ENCODE measurements around the gene FADS6.

DNA sequence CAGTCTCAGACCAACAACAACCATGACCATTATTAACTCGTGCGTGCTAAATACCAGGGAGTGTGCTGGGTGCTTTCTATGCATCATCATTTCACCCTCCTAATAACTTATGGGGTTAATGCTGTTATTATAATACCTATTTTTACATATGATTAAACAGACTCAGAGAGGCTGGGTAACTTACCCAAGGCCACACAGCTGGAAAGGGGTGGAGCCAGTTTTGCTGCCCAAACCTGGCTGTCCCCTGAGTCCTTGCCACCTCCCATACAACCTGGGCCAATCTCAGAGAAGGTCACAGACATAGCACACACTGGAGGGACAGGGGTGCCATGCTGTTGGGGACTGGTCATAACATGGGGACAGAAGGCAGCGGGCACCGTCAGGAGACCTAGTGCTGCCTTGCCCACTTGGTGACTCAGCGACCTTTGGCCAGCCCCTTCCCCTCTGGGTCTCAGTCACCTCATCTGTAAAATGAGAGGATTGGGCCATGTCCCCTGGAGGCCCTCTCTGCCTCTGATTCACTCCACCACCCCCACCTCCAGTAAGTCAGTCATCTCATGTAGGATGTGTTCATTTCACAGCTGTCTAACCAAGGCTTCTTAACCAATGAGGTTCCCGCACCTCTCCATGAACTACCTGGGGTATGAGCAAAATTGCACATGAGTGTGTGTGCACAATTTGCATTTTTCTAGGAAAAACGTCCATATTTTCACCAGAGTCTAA is 11.4 kb upstream of the FADS6 start:
- no peak for TF ChIP-seq YY1 (IDR thresholded peaks at IDR 0.05; ENCODE audit: insufficient read depth, insufficient read length)
- no peak for TF ChIP-seq ZNF274 (IDR thresholded peaks at IDR 0.05; ENCODE audit: low read depth, low read length)
